Small intestine (tissue), 7 donors: Measurements from ENCODE around the gene GFPT1. TPM values are rescaled to one million over a fixed set of nuclear protein-coding genes. Genes with fewer than 3 reads are reported as not detected.

Experiments
- DNase-seq, 2 donors: peaks; one replicate each; pipeline versions ENCODE4 v3.0.0 to v3.0.0-alpha.2; 2013
- FAIRE-seq: peaks from 2 replicates; lab custom pipeline; 2012; peaks lifted over from hg19 to GRCh38; lab: Jason Lieb, UNC
- H3K27ac ChIP-seq, 3 donors: one replicate each; pipeline ENCODE4 v1.5.1; 2013; ENCODE audit warnings: low read length in 2 of 3, mild to moderate bottlenecking in 2 of 3, control low read depth in 1 of 3, inconsistent platforms in 1 of 3, low read depth in 1 of 3, moderate library complexity in 1 of 3
- H3K27me3 ChIP-seq, 3 donors: one replicate each; pipeline ENCODE4 v1.6.1; 2013; ENCODE audit warnings: low read length in 3 of 3, inconsistent platforms in 1 of 3; ENCODE audit not compliant: control insufficient read depth in 3 of 3, insufficient read depth in 3 of 3
- H3K36me3 ChIP-seq, 3 donors: one replicate each; pipeline ENCODE4 v1.6.1; 2013; ENCODE audit warnings: low read length in 3 of 3, inconsistent platforms in 1 of 3, low read depth in 1 of 3, mild to moderate bottlenecking in 1 of 3, moderate library complexity in 1 of 3; ENCODE audit not compliant: control insufficient read depth in 3 of 3, insufficient read depth in 2 of 3
- H3K4me1 ChIP-seq, 3 donors: one replicate each; pipeline ENCODE4 v1.6.1; 2013; ENCODE audit warnings: low read length in 2 of 3, inconsistent platforms in 1 of 3, low read depth in 1 of 3, mild to moderate bottlenecking in 1 of 3, moderate library complexity in 1 of 3; ENCODE audit not compliant: control insufficient read depth in 3 of 3, insufficient read depth in 2 of 3
- H3K4me3 ChIP-seq, 3 donors: one replicate each; pipeline ENCODE4 v1.5.1; 2013; ENCODE audit warnings: low read length in 3 of 3, control low read depth in 1 of 3, inconsistent platforms in 1 of 3, low read depth in 1 of 3, mild to moderate bottlenecking in 1 of 3, moderate library complexity in 1 of 3
- H3K9me3 ChIP-seq, 2 donors: one replicate each; pipeline ENCODE4 v1.6.1; 2013; ENCODE audit warnings: low read depth in 1 of 2, low read length in 1 of 2; ENCODE audit not compliant: control insufficient read depth in 2 of 2, insufficient read depth in 1 of 2
- WGBS, 3 donors: extraction: QIAGEN DNeasy Blood & Tissue Kit; methylation state at CpG; one replicate each; pipeline ENCODE4 v1.1.7; 2013; 5-methylcytosine and 5-hydroxymethylcytosine counted together
- polyA plus RNA-seq, 4 donors: library from polyadenylated mRNA; stranded (reverse) in 3 of 4; unstranded in 1 of 4; fragments of 200-250 nt in 3 of 4; fragments of 120-200 nt in 1 of 4; gene quantifications; one replicate each; pipeline versions ENCODE4 v1.2.1 to v1.2.3, GENCODE V29; 2013
- donor health status: healthy with polysubstance abuse.
- donor health status: control.
- donor health status: control.
- donor health status: Bipolar disorder and iron deficiency.
- donor health status: healthy.

The GFPT1 gene
- polyA plus RNA-seq, 4 donors: 15.9 to 55.4 (median 27.0) TPM

- no peak overlapping the region for H3K27ac ChIP-seq
- FAIRE-seq: no peak
- H3K4me1 ChIP-seq: peaks cover 0 to 32% (median 6%) of the 10 kb centered on the region in 3 donors
- H3K4me3 ChIP-seq: no peak overlapping the region
- peaks cover 0 to 6% of the 10 kb centered on the region in 2 donors for H3K9me3 ChIP-seq
- peaks cover 0 to 35% (median 6%) of the 10 kb centered on the region in 3 donors for H3K27me3 ChIP-seq
- no peaks in the 10 kb centered on the region for H3K36me3 ChIP-seq
- DNase-seq: no peak
- WGBS, 3 donors: 64 to 82% (median 79%) methylated on average over 12 to 13 of the region's 13 CpGs
Measured at GRCh38 chr2:69304656-69305055, 82.4 kb downstream of the GFPT1 start.

GRCh38 chr2:69300650-69301049 is 86.4 kb downstream of the GFPT1 start:
- Histone ChIP-seq H3K4me1 (no peaks in the 10 kb centered on the region), H3K36me3 (no peaks in the 10 kb centered on the region), H3K9me3 (peaks cover 0 to 6% of the 10 kb centered on the region in 2 donors), H3K27me3 (peaks cover 0 to 24% (median under 1%) of the 10 kb centered on the region in 3 donors), H3K27ac (no peak overlapping the region), H3K4me3 (no peak overlapping the region)
- 56 to 66% (median 66%) methylated on average over 3 of the region's 3 CpGs for WGBS, 3 donors
- DNase-seq: no peak
- FAIRE-seq: no peak

- Histone ChIP-seq H3K4me3 (no peak overlapping the region), H3K36me3 (no peaks in the 10 kb centered on the region), H3K9me3 (peaks cover 0 to 6% of the 10 kb centered on the region in 2 donors), H3K4me1 (no peaks in the 10 kb centered on the region), H3K27ac (no peak overlapping the region), H3K27me3 (peaks cover 0 to 17% (median 0%) of the 10 kb centered on the region in 3 donors)
- WGBS, 3 donors: 44 to 57% (median 50%) methylated on average over 4 of the region's 4 CpGs
- DNase-seq: no peak
- FAIRE-seq: no peak
Measured at GRCh38 chr2:69299772-69300516, 87.1 kb downstream of the GFPT1 start.

GRCh38 chr2:69298862-69299261 is 88.2 kb downstream of the GFPT1 start:
- 67 to 86% (median 84%) methylated on average over 4 of the region's 4 CpGs for WGBS, 3 donors
- H3K27ac ChIP-seq: no peak overlapping the region
- peaks cover 0 to 6% (median 0%) of the 10 kb centered on the region in 3 donors for H3K27me3 ChIP-seq
- H3K4me3 ChIP-seq: no peak overlapping the region
- H3K36me3 ChIP-seq: no peaks in the 10 kb centered on the region
- no peaks in the 10 kb centered on the region for H3K4me1 ChIP-seq
- FAIRE-seq (no peak), DNase-seq (no peak)
- peaks cover 0 to 2% of the 10 kb centered on the region in 2 donors for H3K9me3 ChIP-seq

- 81 to 86% (median 84%) methylated on average over 7 of the region's 7 CpGs for WGBS, 3 donors
- Histone ChIP-seq H3K27ac (no peak overlapping the region), H3K9me3 (no peaks in the 10 kb centered on the region), H3K4me3 (no peak overlapping the region), H3K27me3 (peaks cover 0 to 3% (median 0%) of the 10 kb centered on the region in 3 donors), H3K36me3 (no peaks in the 10 kb centered on the region), H3K4me1 (no peaks in the 10 kb centered on the region)
- FAIRE-seq (no peak), DNase-seq (no peak)
Measured at GRCh38 chr2:69298261-69298660, 88.8 kb downstream of the GFPT1 start.

- Histone ChIP-seq H3K36me3 (no peaks in the 10 kb centered on the region), H3K4me3 (no peak overlapping the region), H3K27ac (no peak overlapping the region), H3K9me3 (no peaks in the 10 kb centered on the region), H3K4me1 (no peaks in the 10 kb centered on the region), H3K27me3 (peaks cover 0 to 2% (median 0%) of the 10 kb centered on the region in 3 donors)
- WGBS, 3 donors: 88 to 94% (median 89%) methylated on average over 12 of the region's 12 CpGs
- no peak for DNase-seq
- no peak for FAIRE-seq
Measured at GRCh38 chr2:69297216-69297615, 89.8 kb downstream of the GFPT1 start.

- no peaks in the 10 kb centered on the region for H3K4me1 ChIP-seq
- peaks cover 0 to 2% (median 0%) of the 10 kb centered on the region in 3 donors for H3K27me3 ChIP-seq
- 88 to 94% (median 93%) methylated on average over 3 of the region's 3 CpGs for WGBS, 3 donors
- H3K27ac ChIP-seq: no peak overlapping the region
- DNase-seq (no peak), FAIRE-seq (no peak)
- H3K9me3 ChIP-seq: no peaks in the 10 kb centered on the region
- no peaks in the 10 kb centered on the region for H3K36me3 ChIP-seq
- no peak overlapping the region for H3K4me3 ChIP-seq
Measured at GRCh38 chr2:69296421-69296820, 90.6 kb downstream of the GFPT1 start.

- 68 to 74% (median 70%) methylated on average over 3 of the region's 3 CpGs for WGBS, 3 donors
- Histone ChIP-seq H3K27ac (no peak overlapping the region), H3K36me3 (no peaks in the 10 kb centered on the region), H3K27me3 (no peaks in the 10 kb centered on the region), H3K9me3 (no peaks in the 10 kb centered on the region), H3K4me3 (no peak overlapping the region), H3K4me1 (no peaks in the 10 kb centered on the region)
- FAIRE-seq (no peak), DNase-seq (no peak)
Measured at GRCh38 chr2:69292256-69292655, 94.8 kb downstream of the GFPT1 start.
